Neural cell (in vitro differentiated cells): Measurements from ENCODE around the gene EML5. TPM values are rescaled to one million over a fixed set of nuclear protein-coding genes. Genes with fewer than 3 reads are reported as not detected.

Experiments
- H2AFZ ChIP-seq: fragments of 200-600, 300-800 bp; sonication (generic), shearing (Covaris generic); 2 replicates; pipeline ENCODE4 v1.6.0; 2014; ENCODE audit warnings: low read depth, mild to moderate bottlenecking, antibody characterized with exemption, low read length, moderate library complexity
- H3F3A ChIP-seq: fragments of 200-600 bp; shearing (Covaris generic); 2 replicates; pipeline ENCODE4 v1.6.1; 2016; ENCODE audit warnings: mild to moderate bottlenecking, moderate library complexity, mixed read lengths, antibody characterized with exemption, low read length; ENCODE audit not compliant: insufficient read depth, poor library complexity, severe bottlenecking
- H3K27ac ChIP-seq: fragments of 200-600, 300-800 bp; sonication (generic), shearing (Covaris generic); 2 replicates; pipeline ENCODE4 v1.5.1; 2014; ENCODE audit warnings: mild to moderate bottlenecking, low read length, moderate library complexity
- H3K27me3 ChIP-seq: fragments of 300-800, 200-600 bp; sonication (generic), shearing (Covaris generic); 2 replicates; pipeline ENCODE4 v1.6.0; 2014; ENCODE audit warnings: mild to moderate bottlenecking, low read depth, low read length, moderate library complexity; ENCODE audit not compliant: insufficient read depth
- H3K36me3 ChIP-seq: fragments of 300-800, 200-600 bp; sonication (generic), shearing (Covaris generic); 2 replicates; pipeline ENCODE4 v1.5.1; 2014; ENCODE audit warnings: mild to moderate bottlenecking, antibody characterized with exemption, low read length, moderate library complexity; ENCODE audit not compliant: insufficient read depth
- H3K4me2 ChIP-seq: fragments of 300-800, 200-600 bp; sonication (generic), shearing (Covaris generic); 2 replicates; pipeline ENCODE4 v1.6.0; 2014; ENCODE audit warnings: mild to moderate bottlenecking, low read length
- H3K4me3 ChIP-seq: fragments of 300-800, 200-600 bp; sonication (generic), shearing (Covaris generic); 2 replicates; pipeline ENCODE4 v1.5.1; 2014; ENCODE audit warnings: mild to moderate bottlenecking, low read length, moderate library complexity
- H3K79me2 ChIP-seq: fragments of 200-600 bp; shearing (Covaris generic); replicated peaks from 2 replicates; pipeline ENCODE4 v1.6.0; 2014; ENCODE audit warnings: mild to moderate bottlenecking, low read length, moderate library complexity; ENCODE audit not compliant: insufficient read depth
- H3K9ac ChIP-seq: fragments of 300-800, 200-600 bp; sonication (generic), shearing (Covaris generic); 2 replicates; pipeline ENCODE4 v1.6.1; 2016; ENCODE audit warnings: mild to moderate bottlenecking, low read length, mixed read lengths
- H3K9me2 ChIP-seq: fragments of 200-600 bp; shearing (Covaris generic); 2 replicates; pipeline ENCODE4 v1.6.1; 2016; ENCODE audit warnings: mild to moderate bottlenecking, low read length, mixed read lengths; ENCODE audit not compliant: insufficient read depth
- H3K9me3 ChIP-seq: fragments of 200-600, 300-800 bp; sonication (generic), shearing (Covaris generic); 2 replicates; pipeline ENCODE4 v1.6.1; 2016; ENCODE audit warnings: mild to moderate bottlenecking, mixed run types, low read length, moderate library complexity, mixed read lengths
- H4K20me1 ChIP-seq: fragments of 200-600 bp; shearing (Covaris generic); 2 replicates; pipeline ENCODE4 v1.6.1; 2016; ENCODE audit warnings: mild to moderate bottlenecking, mixed run types; ENCODE audit not compliant: insufficient read depth
- CTCF ChIP-seq: fragments of 450-650 bp; IDR thresholded peaks from 2 replicates; pipeline ENCODE4 v1.5.1; 2014; ENCODE audit warnings: antibody characterized with exemption, mild to moderate bottlenecking, moderate library complexity; ENCODE audit not compliant: poor library complexity, severe bottlenecking
- EP300 ChIP-seq: fragments of 450-650 bp; conservative IDR thresholded peaks from 2 replicates; pipeline ENCODE4 v1.6.1; 2014; ENCODE audit warnings: antibody characterized with exemption, mild to moderate bottlenecking, moderate library complexity; ENCODE audit not compliant: poor library complexity, severe bottlenecking
- EZH2 ChIP-seq: fragments of 200-600, 300-800 bp; shearing (Covaris generic), sonication (generic); IDR thresholded peaks from 2 replicates; pipeline ENCODE4 v1.6.1; 2014; ENCODE audit warnings: antibody characterized with exemption, low read length, borderline replicate concordance, mild to moderate bottlenecking; ENCODE audit not compliant: insufficient read depth, poor library complexity, severe bottlenecking
- MXI1 ChIP-seq: fragments of 450-650 bp; conservative IDR thresholded peaks from 2 replicates; pipeline ENCODE4 v1.6.1; 2014; ENCODE audit warnings: antibody characterized with exemption, mild to moderate bottlenecking; ENCODE audit not compliant: poor library complexity, severe bottlenecking
- POLR2AphosphoS5 ChIP-seq: IDR thresholded peaks from 2 replicates; pipeline ENCODE4 v1.6.1; 2012
- RAD21 ChIP-seq: fragments of 450-650 bp; conservative IDR thresholded peaks from 2 replicates; pipeline ENCODE4 v1.6.1; 2014; ENCODE audit warnings: antibody characterized with exemption, mild to moderate bottlenecking, moderate library complexity
- REST ChIP-seq: IDR thresholded peaks from 2 replicates; pipeline ENCODE4 v1.6.1; 2012; ENCODE audit warnings: borderline replicate concordance
- SMC3 ChIP-seq: fragments of 450-650 bp; conservative IDR thresholded peaks from 2 replicates; pipeline ENCODE4 v1.6.1; 2014; ENCODE audit warnings: antibody characterized with exemption, mild to moderate bottlenecking, moderate library complexity; ENCODE audit not compliant: poor library complexity
- TAF1 ChIP-seq: IDR thresholded peaks from 2 replicates; pipeline ENCODE4 v1.6.1; 2012; ENCODE audit warnings: low read depth
- polyA plus RNA-seq: library from polyadenylated mRNA; depleted of rRNA; stranded (reverse); fragments of >200 nt; gene quantifications from 2 replicates; pipeline ENCODE4 v1.2.3, GENCODE V29; 2014

The EML5 gene
- polyA plus RNA-seq, 1 donor from 2014 or later = 27.5 TPM

GRCh38 chr14:88733121-88733520 is 59.6 kb downstream of the EML5 start:
- no peak overlapping the region for H3K9ac ChIP-seq
- H3K9me3 ChIP-seq = no peaks in the 10 kb centered on the region

GRCh38 chr14:88729159-88729558 is 63.6 kb downstream of the EML5 start:
- Histone ChIP-seq H3K4me2 (no peak overlapping the region), H2AFZ (no peak overlapping the region), H3K36me3 (no peaks in the 10 kb centered on the region), H3K9me3 (no peaks in the 10 kb centered on the region), H3K27me3 (no peaks in the 10 kb centered on the region), H3K9ac (no peak overlapping the region), H3K9me2 (no peaks in the 10 kb centered on the region), H3K4me3 (no peak overlapping the region), H3F3A (no peaks in the 10 kb centered on the region), H3K27ac (no peak overlapping the region), H4K20me1 (no peaks in the 10 kb centered on the region), H3K79me2 (no peaks in the 10 kb centered on the region)
- TF ChIP-seq MXI1 (no peak), TAF1 (no peak), POLR2AphosphoS5 (no peak), EP300 (no peak), CTCF (no peak), SMC3 (no peak), EZH2 (no peak)

More at GRCh38 chr14:88733121-88733520, 59.6 kb downstream of the EML5 start:
- Histone ChIP-seq H3K9me2 (no peaks in the 10 kb centered on the region), H3K27ac (no peak overlapping the region), H3K36me3 (no peaks in the 10 kb centered on the region), H2AFZ (no peak overlapping the region), H3K27me3 (no peaks in the 10 kb centered on the region), H3K4me3 (no peak overlapping the region), H3K4me2 (no peak overlapping the region), H4K20me1 (no peaks in the 10 kb centered on the region), H3K79me2 (no peaks in the 10 kb centered on the region), H3F3A (no peaks in the 10 kb centered on the region)
- TF ChIP-seq REST (no peak), POLR2AphosphoS5 (no peak), EZH2 (no peak), TAF1 (no peak), CTCF (no peak), MXI1 (no peak), EP300 (no peak), SMC3 (no peak), RAD21 (no peak)
